HepG2 (cell line): ENCODE data around the gene TMCC2. TPM values are rescaled to one million over a fixed set of nuclear protein-coding genes. Genes with fewer than 3 reads are reported as not detected.

Source experiments
- ATF7 ChIP-seq, 2 experiments: fragments of 450-650 bp in 1 of 2; sonication (generic) in 1 of 2; formaldehyde crosslinking in 1 of 2; IDR thresholded peaks; 2 replicates each; pipeline versions ENCODE4 v1.4.0 to v1.6.1; 2016 to 2020; ENCODE audit warnings: antibody characterized with exemption in 1 of 2, mild to moderate bottlenecking in 1 of 2, missing genetic modification reagents in 1 of 2
- KLF16 ChIP-seq, 2 experiments: sonication (generic) in 1 of 2; formaldehyde crosslinking in 1 of 2; IDR thresholded peaks; 2 replicates each; pipeline versions ENCODE4 v1.6.1 to v1.8.0; 2016 to 2023; ENCODE audit warnings: missing genetic modification reagents in 2 of 2, missing compliant biosample characterization in 1 of 2
- KLF9 ChIP-seq: IDR thresholded peaks from 2 replicates; pipeline ENCODE4 v1.6.1; 2016; ENCODE audit warnings: low read depth
- MXD3 ChIP-seq: IDR thresholded peaks from 2 replicates; pipeline ENCODE4 v1.6.1; 2016; ENCODE audit warnings: mild to moderate bottlenecking, missing biosample characterization, missing genetic modification reagents
- POLR2G ChIP-seq: fragments of 200-400 bp; formaldehyde crosslinking; IDR thresholded peaks from 2 replicates; pipeline ENCODE4 v1.6.1; 2018; ENCODE audit warnings: mild to moderate bottlenecking, low read depth, low read length, moderate library complexity
- SKIL ChIP-seq: sonication (generic); formaldehyde crosslinking; IDR thresholded peaks from 2 replicates; pipeline ENCODE4 v1.8.0; 2022; ENCODE audit warnings: missing genetic modification reagents, mild to moderate bottlenecking, moderate library complexity, borderline replicate concordance
- SPEN ChIP-seq: sonication (generic); formaldehyde crosslinking; IDR thresholded peaks from 2 replicates; pipeline ENCODE4 v1.5.1; 2020; ENCODE audit warnings: low read depth, mild to moderate bottlenecking, missing genetic modification reagents
- ZNF225 ChIP-seq: sonication (generic); formaldehyde crosslinking; IDR thresholded peaks from 2 replicates; pipeline ENCODE4 v1.4.0; 2020; ENCODE audit warnings: mild to moderate bottlenecking, missing genetic modification reagents
- ZNF292 ChIP-seq: sonication (generic); formaldehyde crosslinking; IDR thresholded peaks from 2 replicates; pipeline ENCODE4 v1.8.1; 2022; ENCODE audit warnings: mild to moderate bottlenecking, low read depth, missing genetic modification reagents, borderline replicate concordance
- ZNF441 ChIP-seq: sonication (generic); formaldehyde crosslinking; IDR thresholded peaks from 2 replicates; pipeline ENCODE4 v1.7.0; 2021; ENCODE audit warnings: missing genetic modification reagents, borderline replicate concordance
- ZNF557 ChIP-seq: sonication (generic); formaldehyde crosslinking; IDR thresholded peaks from 2 replicates; pipeline ENCODE4 v1.4.0; 2020; ENCODE audit warnings: missing genetic modification reagents
- ZNF841 ChIP-seq: sonication (generic); formaldehyde crosslinking; IDR thresholded peaks from 2 replicates; pipeline ENCODE4 v1.8.1; 2023; ENCODE audit warnings: missing genetic modification reagents, borderline replicate concordance
- polyA plus RNA-seq, 8 experiments: library from polyadenylated mRNA; depleted of rRNA in 3 of 8; stranded (reverse) in 7 of 8; unstranded in 1 of 8; fragments of >200 nt; fragmentation: Illumina TruSeq in 4 of 8; extraction: Trizol in 4 of 8; gene quantifications; 2 replicates each; pipeline versions ENCODE4 v1.2.1 to v1.2.3, GENCODE V29; 2011 to 2016; ENCODE audit warnings: low read depth in 4 of 8, missing spikeins in 1 of 8, mixed read lengths in 1 of 8; ENCODE audit not compliant: insufficient read depth in 1 of 8
- total RNA-seq, 5 experiments: library from RNA; depleted of rRNA; stranded (reverse); fragments of >200 nt; fragmentation: Illumina TruSeq; extraction: Trizol; gene quantifications; 2 replicates each; pipeline ENCODE4 v1.2.3, GENCODE V29; 2016; ENCODE audit warnings: low read depth in 1 of 5

The TMCC2 gene
- total and polyA plus RNA-seq, 2 of the 13 experiments (the other 11 are each of a cell fraction or from before 2014, with no cell fraction given) = 0.12 to 0.24 TPM

- no peak for TF ChIP-seq ZNF441 (CRISPR knock-in tag)
- no peak for TF ChIP-seq ZNF225
- TF ChIP-seq SKIL (CRISPR knock-in tag) = 0 out of 2 replicates have a peak, but pooled peaks have one; percentile 45
- TF ChIP-seq MXD3 (CRISPR knock-in tag) = no peak
- TF ChIP-seq KLF9 (CRISPR knock-in tag) = no peak
- TF ChIP-seq ZNF841 (CRISPR knock-in tag) = 0 out of 2 replicates have a peak, but pooled peaks have one; percentile 39
- no peak for TF ChIP-seq ATF7 (IDR thresholded peaks at IDR 0.05)
- no peak for TF ChIP-seq ATF7 (CRISPR knock-in tag; IDR thresholded peaks at IDR 0.05)
- no peak for TF ChIP-seq SPEN (CRISPR knock-in tag)
- no peak for TF ChIP-seq KLF16 (CRISPR knock-in tag; IDR thresholded peaks at IDR 0.05)
- no peak for TF ChIP-seq ZNF292 (CRISPR knock-in tag)
- no peak for TF ChIP-seq POLR2G
- no peak for TF ChIP-seq ZNF557 (CRISPR knock-in tag)
Measured at GRCh38 chr1:205274041-205274691, 46.4 kb downstream of the TMCC2 start (continued).
